Kidney epithelial cell (primary cell): ENCODE measurements around the gene DENND1C. TPM values are rescaled to one million over a fixed set of nuclear protein-coding genes. Genes with fewer than 3 reads are reported as not detected.
A peak's percentile ranks its signal among the peaks of the same experiment; 100 is the strongest.

Source experiments
- DNase-seq: peaks from one replicate; pipeline ENCODE4 v3.0.0-alpha.2; 2010; ENCODE audit warnings: low read depth
- H3K27me3 ChIP-seq: 2 replicates; pipeline ENCODE4 v1.6.0; 2011; ENCODE audit warnings: low read length; ENCODE audit not compliant: control insufficient read depth, insufficient read depth
- H3K36me3 ChIP-seq: 2 replicates; pipeline ENCODE4 v1.5.1; 2011; ENCODE audit warnings: low read length; ENCODE audit not compliant: control insufficient read depth, insufficient read depth
- H3K4me3 ChIP-seq: 2 replicates; pipeline ENCODE4 v1.5.1; 2011; ENCODE audit warnings: low read depth, mild to moderate bottlenecking, control low read depth, low read length
- CTCF ChIP-seq: IDR thresholded peaks from 2 replicates; pipeline ENCODE4 v1.5.1; 2011; ENCODE audit warnings: mild to moderate bottlenecking, moderate library complexity, low read length, control low read depth, inconsistent platforms; ENCODE audit not compliant: insufficient read depth, poor library complexity, severe bottlenecking
- total RNA-seq: library from RNA; depleted of rRNA; stranded (reverse); fragments of >200 nt; gene quantifications from 2 replicates; pipeline ENCODE4 v1.2.3, GENCODE V29; 2015

The DENND1C gene
- total RNA-seq, 1 donor from 2014 or later, result 4.6 TPM

- no peaks in the 10 kb centered on the region for H3K36me3 ChIP-seq
- peaks cover 10% of the 10 kb centered on the region for H3K27me3 ChIP-seq
- H3K4me3 ChIP-seq, result peak overlapping the region; percentile 30
- TF ChIP-seq CTCF, result no peak
- DNase-seq, result peak; percentile 80
Measured at GRCh38 chr19:6476155-6476895, 5.3 kb downstream of the DENND1C start.

- no peak for DNase-seq
- H3K4me3 ChIP-seq, result peak overlapping the region; percentile 17
- TF ChIP-seq CTCF, result no peak
- peaks cover 10% of the 10 kb centered on the region for H3K27me3 ChIP-seq
- H3K36me3 ChIP-seq, result no peaks in the 10 kb centered on the region
Measured at GRCh38 chr19:6475321-6476108, 6.1 kb downstream of the DENND1C start.

- H3K4me3 ChIP-seq, result no peak overlapping the region
- no peak for DNase-seq
- H3K36me3 ChIP-seq, result no peaks in the 10 kb centered on the region
- no peak for TF ChIP-seq CTCF
- H3K27me3 ChIP-seq, result peaks cover 10% of the 10 kb centered on the region
Measured at GRCh38 chr19:6473647-6474046, 7.9 kb downstream of the DENND1C start.

- DNase-seq, result no peak
- H3K27me3 ChIP-seq, result peaks cover 10% of the 10 kb centered on the region
- TF ChIP-seq CTCF, result no peak
- H3K36me3 ChIP-seq, result no peaks in the 10 kb centered on the region
- H3K4me3 ChIP-seq, result no peak overlapping the region
Measured at GRCh38 chr19:6472713-6473112, 8.9 kb downstream of the DENND1C start.

GRCh38 chr19:6471076-6471475 is 10.5 kb downstream of the DENND1C start:
- TF ChIP-seq CTCF, result no peak
- Histone ChIP-seq H3K27me3 (peaks cover 10% of the 10 kb centered on the region), H3K4me3 (no peak overlapping the region), H3K36me3 (no peaks in the 10 kb centered on the region)
- no peak for DNase-seq
